ENCODE data around the gene THOC1. TPM values are rescaled to one million over a fixed set of nuclear protein-coding genes. Genes with fewer than 3 reads are reported as not detected.

Gene THOC1
- total RNA-seq, 5 donors from 2014 or later (not counting 1 experiment from before 2014, with no cell fraction given), result 50.7 to 88.5 (median 53.7) TPM

DNA sequence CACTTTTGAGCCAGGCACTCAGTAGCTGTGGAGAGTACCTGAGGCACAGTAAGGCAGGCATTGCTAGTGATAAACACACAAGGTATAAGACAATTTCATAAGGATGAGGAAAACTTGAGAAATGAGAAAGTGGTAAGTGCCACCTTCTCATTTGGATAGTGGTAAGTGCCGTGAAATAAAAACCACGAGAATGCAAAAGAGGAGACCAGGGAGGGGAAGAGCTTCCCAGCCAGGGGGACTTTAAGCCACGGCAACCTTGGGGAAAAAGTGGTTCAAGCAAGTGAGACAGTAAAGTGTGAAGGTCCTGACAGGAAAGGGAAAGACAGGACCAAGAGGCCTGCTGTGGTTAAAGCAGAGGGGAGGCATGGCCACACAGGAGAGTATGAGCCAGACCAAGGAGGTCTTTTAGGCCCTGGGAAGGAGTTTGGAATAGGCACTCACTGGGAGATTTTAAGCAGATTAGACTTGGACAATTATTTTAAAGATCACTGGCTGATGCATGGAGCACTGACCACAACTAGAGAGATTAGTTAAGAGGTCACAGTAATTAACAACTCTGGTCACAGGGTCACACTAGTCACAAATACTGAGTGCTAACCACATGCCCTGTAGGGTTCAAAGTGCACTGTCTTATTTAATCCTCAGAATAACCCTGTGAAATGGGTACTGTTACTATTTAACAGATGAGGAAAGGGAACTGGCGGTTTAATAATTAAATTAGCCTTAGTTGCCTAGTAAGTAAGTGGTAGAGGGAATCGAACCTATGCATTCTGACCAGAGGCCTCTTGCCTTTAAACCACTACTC is 50.1 kb downstream of the THOC1 start:
- H3K9me3 Mint-ChIP-seq, result no peaks in the 10 kb centered on the region
- peaks cover 3 to 61% of the 10 kb centered on the region in 2 donors for H3K36me3 ChIP-seq (ENCODE audit: control insufficient read depth in 2 of 2, extremely low read depth in 1 of 2, insufficient read depth in 1 of 2, low read length in 1 of 2)

DNA sequence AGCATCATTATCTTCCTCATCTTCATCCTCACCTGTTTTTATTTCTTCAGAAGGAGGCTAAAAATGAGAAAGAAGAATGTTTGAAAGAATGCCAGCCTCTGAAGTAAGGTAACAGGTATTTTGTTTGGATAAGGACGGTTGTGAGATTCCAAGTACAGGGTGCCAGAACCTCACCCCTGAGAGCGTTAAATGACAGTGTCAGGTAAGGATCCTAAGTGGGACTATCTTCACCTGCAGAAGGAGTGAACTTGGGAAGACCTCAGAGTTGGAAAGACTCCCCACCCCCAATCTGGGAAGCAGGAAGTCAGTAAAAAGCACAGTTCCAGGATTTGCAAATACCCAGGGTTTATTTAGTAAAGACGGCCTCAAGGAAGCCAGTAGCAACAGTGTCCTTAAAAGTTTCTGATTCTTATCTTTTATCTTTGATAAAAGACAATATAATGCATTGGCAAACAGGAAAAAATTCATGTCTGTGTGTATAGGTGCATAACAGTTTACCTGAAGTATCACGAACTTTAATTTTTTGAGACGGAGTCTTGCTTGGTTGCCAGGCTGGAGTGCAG is 52.3 kb downstream of the THOC1 start:
- no peaks in the 10 kb centered on the region for H3K9me3 Mint-ChIP-seq
- WGBS (ENCODE audit: insufficient coverage), result 100% methylated on average over 2 of the region's 5 CpGs
- Histone ChIP-seq H3K4me3 (ENCODE audit: control insufficient read depth in 1 of 2, extremely low read depth in 1 of 2, low read length in 1 of 2) (no peak overlapping the region), H3K4me1 (ENCODE audit: control insufficient read depth in 1 of 2, extremely low read depth in 1 of 2, insufficient read depth in 2 of 2, low read length in 2 of 2) (no peaks in the 10 kb centered on the region), H3K27ac (ENCODE audit: low read length) (no peak overlapping the region), H3K36me3 (ENCODE audit: control insufficient read depth in 2 of 2, extremely low read depth in 1 of 2, insufficient read depth in 1 of 2, low read length in 1 of 2) (peaks cover 3 to 72% of the 10 kb centered on the region in 2 donors), H3K27me3 (replicated peaks in 1 of 2; ENCODE audit: control insufficient read depth in 2 of 2, extremely low read depth in 1 of 2, insufficient read depth in 2 of 2, low read length in 1 of 2) (no peaks in the 10 kb centered on the region), H3K9me3 (no peaks in the 10 kb centered on the region)
- H3K27ac Mint-ChIP-seq, result no peak overlapping the region
- H3K36me3 Mint-ChIP-seq, result peaks cover 52% of the 10 kb centered on the region
- POLR2A ChIA-PET, result no interaction called here
- DNase-seq (no peak), ATAC-seq (replicated peaks in 1 of 4) (no peak)
- no peaks in the 10 kb centered on the region for H3K4me1 Mint-ChIP-seq
- CTCF ChIA-PET, result no interaction called here
- no peaks in the 10 kb centered on the region for H3K27me3 Mint-ChIP-seq
- no peak overlapping the region for H3K4me3 Mint-ChIP-seq

More for the DNA sequence above, 50.1 kb downstream of the THOC1 start:
- Mint-ChIP-seq H3K27me3 (no peaks in the 10 kb centered on the region), H3K36me3 (peaks cover 47% of the 10 kb centered on the region), H3K4me3 (no peak overlapping the region), H3K4me1 (no peaks in the 10 kb centered on the region), H3K27ac (peak overlapping the region; percentile 59 to 69)
- CTCF ChIA-PET, result no interaction called here
- H3K9me3 ChIP-seq, result no peaks in the 10 kb centered on the region
- no peak overlapping the region for H3K27ac ChIP-seq (ENCODE audit: low read length)
- no peak for DNase-seq
- H3K4me1 ChIP-seq (ENCODE audit: control insufficient read depth in 1 of 2, extremely low read depth in 1 of 2, insufficient read depth in 2 of 2, low read length in 2 of 2), result no peaks in the 10 kb centered on the region
- no peak for ATAC-seq (replicated peaks in 1 of 4)
- no peak overlapping the region for H3K4me3 ChIP-seq (ENCODE audit: control insufficient read depth in 1 of 2, extremely low read depth in 1 of 2, low read length in 1 of 2)
- H3K27me3 ChIP-seq (replicated peaks in 1 of 2; ENCODE audit: control insufficient read depth in 2 of 2, extremely low read depth in 1 of 2, insufficient read depth in 2 of 2, low read length in 1 of 2), result no peaks in the 10 kb centered on the region
- WGBS (ENCODE audit: insufficient coverage), result 79% methylated on average over 3 of the region's 5 CpGs
- POLR2A ChIA-PET, result no interaction called here

GRCh38 chr18:213966-214365 is 53.9 kb downstream of the THOC1 start:
- H3K36me3 ChIP-seq (ENCODE audit: control insufficient read depth in 2 of 2, extremely low read depth in 1 of 2, insufficient read depth in 1 of 2, low read length in 1 of 2), result peaks cover 3 to 80% of the 10 kb centered on the region in 2 donors
- CTCF ChIA-PET, result interaction anchor here in 1 of 2 donors (1.1 kb wide), 1 partner anchor 15 kb away, joined by 3 read pairs; no protein-coding TSS in a partner anchor

GRCh38 chr18:213505-213904 is 54.3 kb downstream of the THOC1 start:
- no peak overlapping the region for H3K27ac ChIP-seq (ENCODE audit: low read length)
- no peak for DNase-seq
- H3K4me3 ChIP-seq (ENCODE audit: control insufficient read depth in 1 of 2, extremely low read depth in 1 of 2, low read length in 1 of 2), result no peak overlapping the region
- ATAC-seq (replicated peaks in 1 of 4), result no peak
- H3K36me3 Mint-ChIP-seq, result peaks cover 63% of the 10 kb centered on the region
- WGBS (ENCODE audit: insufficient coverage), result 100% methylated on average over 3 of the region's 4 CpGs
- H3K27me3 Mint-ChIP-seq, result no peaks in the 10 kb centered on the region
- ChIA-PET POLR2A (interaction anchor here (0.7 kb wide), 2 partner anchors 54 to 485 kb away, joined by 3 read pairs; partner anchors contain the start of gene THOC1 (in 1 of the 2)), CTCF (interaction anchor here in 1 of 2 donors (0.6 kb wide), 1 partner anchor 49 kb away, joined by 3 read pairs; no protein-coding TSS in a partner anchor)
- peak overlapping the region in 1 of 2 donors; percentile 68 for H3K27ac Mint-ChIP-seq
- no peak overlapping the region for H3K4me3 Mint-ChIP-seq
- H3K9me3 Mint-ChIP-seq, result no peaks in the 10 kb centered on the region
- no peaks in the 10 kb centered on the region for H3K4me1 ChIP-seq (ENCODE audit: control insufficient read depth in 1 of 2, extremely low read depth in 1 of 2, insufficient read depth in 2 of 2, low read length in 2 of 2)
- no peaks in the 10 kb centered on the region for H3K9me3 ChIP-seq
- peaks cover 7 to 81% of the 10 kb centered on the region in 2 donors for H3K36me3 ChIP-seq (ENCODE audit: control insufficient read depth in 2 of 2, extremely low read depth in 1 of 2, insufficient read depth in 1 of 2, low read length in 1 of 2)
- no peaks in the 10 kb centered on the region for H3K27me3 ChIP-seq (replicated peaks in 1 of 2; ENCODE audit: control insufficient read depth in 2 of 2, extremely low read depth in 1 of 2, insufficient read depth in 2 of 2, low read length in 1 of 2)
- no peaks in the 10 kb centered on the region for H3K4me1 Mint-ChIP-seq

More at GRCh38 chr18:213966-214365, 53.9 kb downstream of the THOC1 start:
- DNase-seq (no peak), ATAC-seq (replicated peaks in 1 of 4) (no peak)
- Histone ChIP-seq H3K4me1 (ENCODE audit: control insufficient read depth in 1 of 2, extremely low read depth in 1 of 2, insufficient read depth in 2 of 2, low read length in 2 of 2) (no peaks in the 10 kb centered on the region), H3K27me3 (replicated peaks in 1 of 2; ENCODE audit: control insufficient read depth in 2 of 2, extremely low read depth in 1 of 2, insufficient read depth in 2 of 2, low read length in 1 of 2) (no peaks in the 10 kb centered on the region), H3K9me3 (no peaks in the 10 kb centered on the region), H3K4me3 (ENCODE audit: control insufficient read depth in 1 of 2, extremely low read depth in 1 of 2, low read length in 1 of 2) (no peak overlapping the region), H3K27ac (ENCODE audit: low read length) (no peak overlapping the region)
- POLR2A ChIA-PET, result no interaction called here
- no peaks in the 10 kb centered on the region for H3K4me1 Mint-ChIP-seq
- H3K36me3 Mint-ChIP-seq, result peaks cover 65% of the 10 kb centered on the region
- H3K27ac Mint-ChIP-seq, result peak overlapping the region in 1 of 2 donors; percentile 68
- whole genome bisulfite sequencing (ENCODE audit: insufficient coverage), result 100% methylated on average over 1 of the region's 3 CpGs
- no peaks in the 10 kb centered on the region for H3K27me3 Mint-ChIP-seq
- no peaks in the 10 kb centered on the region for H3K9me3 Mint-ChIP-seq
- no peak overlapping the region for H3K4me3 Mint-ChIP-seq

- H3K4me3 ChIP-seq (ENCODE audit: control insufficient read depth in 1 of 2, extremely low read depth in 1 of 2, low read length in 1 of 2), result no peak overlapping the region
- ATAC-seq (replicated peaks in 1 of 4) (no peak), DNase-seq (peak in 1 of 35 experiments; percentile 8)
- Mint-ChIP-seq H3K9me3 (no peaks in the 10 kb centered on the region), H3K36me3 (peaks cover 63% of the 10 kb centered on the region), H3K27me3 (no peaks in the 10 kb centered on the region), H3K4me1 (no peaks in the 10 kb centered on the region), H3K27ac (peak overlapping the region in 1 of 2 donors; percentile 57), H3K4me3 (no peak overlapping the region)
- no peaks in the 10 kb centered on the region for H3K4me1 ChIP-seq (ENCODE audit: control insufficient read depth in 1 of 2, extremely low read depth in 1 of 2, insufficient read depth in 2 of 2, low read length in 2 of 2)
- H3K9me3 ChIP-seq, result no peaks in the 10 kb centered on the region
- WGBS (ENCODE audit: insufficient coverage), result no CpG with 5 or more reads among the region's 1 CpG
- no peak overlapping the region for H3K27ac ChIP-seq (ENCODE audit: low read length)
- ChIA-PET CTCF (interaction anchor here in 1 of 2 donors (0.6 kb wide), 1 partner anchor 50 kb away, joined by 3 read pairs; no protein-coding TSS in a partner anchor), POLR2A (interaction anchor here (0.7 kb wide), 2 partner anchors 55 to 485 kb away, joined by 3 read pairs; partner anchors contain the start of gene THOC1 (in 1 of the 2))
- H3K36me3 ChIP-seq (ENCODE audit: control insufficient read depth in 2 of 2, extremely low read depth in 1 of 2, insufficient read depth in 1 of 2, low read length in 1 of 2), result peaks cover 7 to 74% of the 10 kb centered on the region in 2 donors
- no peaks in the 10 kb centered on the region for H3K27me3 ChIP-seq (replicated peaks in 1 of 2; ENCODE audit: control insufficient read depth in 2 of 2, extremely low read depth in 1 of 2, insufficient read depth in 2 of 2, low read length in 1 of 2)
Measured at GRCh38 chr18:212780-213179, 55.1 kb downstream of the THOC1 start.

GRCh38 chr18:211582-211981 is 56.3 kb downstream of the THOC1 start:
- Histone ChIP-seq H3K27me3 (replicated peaks in 1 of 2; ENCODE audit: control insufficient read depth in 2 of 2, extremely low read depth in 1 of 2, insufficient read depth in 2 of 2, low read length in 1 of 2) (no peaks in the 10 kb centered on the region), H3K4me3 (ENCODE audit: control insufficient read depth in 1 of 2, extremely low read depth in 1 of 2, low read length in 1 of 2) (no peak overlapping the region), H3K27ac (ENCODE audit: low read length) (no peak overlapping the region), H3K4me1 (ENCODE audit: control insufficient read depth in 1 of 2, extremely low read depth in 1 of 2, insufficient read depth in 2 of 2, low read length in 2 of 2) (no peaks in the 10 kb centered on the region), H3K36me3 (ENCODE audit: control insufficient read depth in 2 of 2, extremely low read depth in 1 of 2, insufficient read depth in 1 of 2, low read length in 1 of 2) (peaks cover 4 to 69% of the 10 kb centered on the region in 2 donors), H3K9me3 (no peaks in the 10 kb centered on the region)
- ATAC-seq (replicated peaks in 1 of 4) (no peak), DNase-seq (no peak)
- no peaks in the 10 kb centered on the region for H3K9me3 Mint-ChIP-seq
- peaks cover 61% of the 10 kb centered on the region for H3K36me3 Mint-ChIP-seq
- ChIA-PET CTCF (no interaction called here), POLR2A (no interaction called here)
- no peak overlapping the region for H3K4me3 Mint-ChIP-seq
- peak overlapping the region in 1 of 2 donors; percentile 52 for H3K27ac Mint-ChIP-seq
- H3K27me3 Mint-ChIP-seq, result no peaks in the 10 kb centered on the region
- no peaks in the 10 kb centered on the region for H3K4me1 Mint-ChIP-seq
